Fibroblast of skin of abdomen (primary cell): Measurements from ENCODE around the gene NOX5.

Experiments
- DNase-seq: peaks from one replicate; pipeline ENCODE4 v3.0.0-alpha.2; 2013

Gene NOX5

GRCh38 chr15:68990992-68991500, 23.4 kb upstream of the NOX5 start:
- DNase-seq = no peak

- DNase-seq = no peak
Observed at GRCh38 chr15:68991723-68992122, 22.8 kb upstream of the NOX5 start.

GRCh38 chr15:68992696-68993095, 21.8 kb upstream of the NOX5 start:
- no peak for DNase-seq

GRCh38 chr15:68993276-68993675, 21.2 kb upstream of the NOX5 start:
- DNase-seq = no peak

- DNase-seq = peak; percentile 60
Observed at GRCh38 chr15:68994149-68994548, 20.3 kb upstream of the NOX5 start.

- DNase-seq = no peak
Observed at GRCh38 chr15:68994981-68995761, 19.3 kb upstream of the NOX5 start.

- no peak for DNase-seq
Observed at GRCh38 chr15:68997050-68997449, 17.4 kb upstream of the NOX5 start.

- no peak for DNase-seq
Observed at GRCh38 chr15:68997930-68998777, 16.3 kb upstream of the NOX5 start.

GRCh38 chr15:68999091-68999490, 15.4 kb upstream of the NOX5 start:
- no peak for DNase-seq

GRCh38 chr15:69000091-69000490, 14.4 kb upstream of the NOX5 start:
- no peak for DNase-seq

- DNase-seq = no peak
Observed at GRCh38 chr15:69000725-69001503, 13.6 kb upstream of the NOX5 start.

GRCh38 chr15:69002783-69003182, 11.7 kb upstream of the NOX5 start:
- no peak for DNase-seq

GRCh38 chr15:69004011-69004410, 10.5 kb upstream of the NOX5 start:
- no peak for DNase-seq

GRCh38 chr15:69008056-69008455, 6.4 kb upstream of the NOX5 start:
- DNase-seq = no peak

- DNase-seq = no peak
Observed at GRCh38 chr15:69009341-69009740, 5.2 kb upstream of the NOX5 start.

- no peak for DNase-seq
Observed at GRCh38 chr15:69011641-69012040, 2.9 kb upstream of the NOX5 start.

GRCh38 chr15:69012761-69013364, 1.6 kb upstream of the NOX5 start:
- no peak for DNase-seq

GRCh38 chr15:69013726-69014406, 629 bp upstream of the NOX5 start:
- DNase-seq = no peak

GRCh38 chr15:69015591-69015990, 1.1 kb downstream of the NOX5 start:
- no peak for DNase-seq

GRCh38 chr15:69016021-69016595, 1.6 kb downstream of the NOX5 start:
- DNase-seq = no peak

- DNase-seq = no peak
Observed at GRCh38 chr15:69017978-69018377, 3.5 kb downstream of the NOX5 start.
